ENCODE data around the gene ATP9B. TPM values are rescaled to one million over a fixed set of nuclear protein-coding genes. Genes with fewer than 3 reads are reported as not detected.

The ATP9B gene
- total RNA-seq, 1 donor from 2014 or later: 27.3 TPM

DNA sequence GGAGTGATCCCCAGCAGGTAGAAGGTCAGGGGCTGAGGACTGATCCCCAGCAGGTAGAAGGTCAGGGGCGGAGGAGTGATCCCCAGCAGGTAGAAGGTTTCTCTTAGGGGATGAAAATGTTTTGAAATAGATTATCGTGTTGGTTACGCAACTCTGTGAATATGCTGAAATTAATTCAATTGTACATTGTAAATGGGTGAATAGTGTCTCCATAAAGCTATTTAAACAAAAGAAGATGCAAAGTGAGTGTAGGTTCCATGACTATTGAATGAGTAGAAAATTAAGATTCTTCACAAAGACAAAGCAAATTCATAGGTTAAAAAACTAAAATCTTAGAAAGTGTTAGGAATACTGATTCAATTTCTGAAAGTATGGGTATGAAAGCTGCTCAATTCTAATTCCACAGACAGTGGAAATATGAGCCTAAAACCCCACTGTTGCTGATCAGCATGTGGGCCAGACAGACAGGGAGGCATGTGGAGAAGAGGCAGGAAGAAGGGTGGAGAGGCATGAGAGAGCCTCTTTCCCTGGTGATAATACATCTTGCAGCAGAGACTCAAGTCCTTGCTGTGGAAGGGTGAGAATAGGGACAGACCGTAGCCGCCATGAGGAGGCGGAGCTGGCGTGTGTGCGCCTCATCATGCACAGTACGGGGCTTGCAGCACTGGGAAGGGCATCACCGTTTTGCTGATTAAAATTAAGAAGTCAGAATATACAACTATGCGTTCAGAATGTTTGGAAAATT lies 240.6 kb downstream of the ATP9B start:
- no peak overlapping the region for H3K27ac Mint-ChIP-seq (ENCODE audit: unreplicated experiment)
- no peaks in the 10 kb centered on the region for H3K9me3 Mint-ChIP-seq (ENCODE audit: unreplicated experiment)

GRCh38 chr18:79314838-79315388 lies 245.7 kb downstream of the ATP9B start:
- H3K4me1 Mint-ChIP-seq (ENCODE audit: unreplicated experiment): peaks cover 3% of the 10 kb centered on the region
- H3K27me3 Mint-ChIP-seq (ENCODE audit: unreplicated experiment): no peaks in the 10 kb centered on the region
- peaks cover 4% of the 10 kb centered on the region for H3K9me3 Mint-ChIP-seq (ENCODE audit: unreplicated experiment)
- no peak for DNase-seq (ENCODE audit: extremely low spot score, unreplicated experiment)
- H3K27ac Mint-ChIP-seq (ENCODE audit: unreplicated experiment): no peak overlapping the region
- peaks cover 23% of the 10 kb centered on the region for H3K36me3 Mint-ChIP-seq (ENCODE audit: unreplicated experiment)
- no peak overlapping the region for H3K4me3 Mint-ChIP-seq (ENCODE audit: unreplicated experiment)
- TF ChIP-seq, protein P1, sequence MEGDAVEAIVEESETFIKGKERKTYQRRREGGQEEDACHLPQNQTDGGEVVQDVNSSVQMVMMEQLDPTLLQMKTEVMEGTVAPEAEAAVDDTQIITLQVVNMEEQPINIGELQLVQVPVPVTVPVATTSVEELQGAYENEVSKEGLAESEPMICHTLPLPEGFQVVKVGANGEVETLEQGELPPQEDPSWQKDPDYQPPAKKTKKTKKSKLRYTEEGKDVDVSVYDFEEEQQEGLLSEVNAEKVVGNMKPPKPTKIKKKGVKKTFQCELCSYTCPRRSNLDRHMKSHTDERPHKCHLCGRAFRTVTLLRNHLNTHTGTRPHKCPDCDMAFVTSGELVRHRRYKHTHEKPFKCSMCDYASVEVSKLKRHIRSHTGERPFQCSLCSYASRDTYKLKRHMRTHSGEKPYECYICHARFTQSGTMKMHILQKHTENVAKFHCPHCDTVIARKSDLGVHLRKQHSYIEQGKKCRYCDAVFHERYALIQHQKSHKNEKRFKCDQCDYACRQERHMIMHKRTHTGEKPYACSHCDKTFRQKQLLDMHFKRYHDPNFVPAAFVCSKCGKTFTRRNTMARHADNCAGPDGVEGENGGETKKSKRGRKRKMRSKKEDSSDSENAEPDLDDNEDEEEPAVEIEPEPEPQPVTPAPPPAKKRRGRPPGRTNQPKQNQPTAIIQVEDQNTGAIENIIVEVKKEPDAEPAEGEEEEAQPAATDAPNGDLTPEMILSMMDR (IDR thresholded peaks at IDR 0.05): no peak

More for the DNA sequence above, 240.6 kb downstream of the ATP9B start:
- Mint-ChIP-seq H3K4me3 (ENCODE audit: unreplicated experiment) (no peak overlapping the region), H3K4me1 (ENCODE audit: unreplicated experiment) (peaks cover 7% of the 10 kb centered on the region), H3K36me3 (ENCODE audit: unreplicated experiment) (peaks cover 22% of the 10 kb centered on the region), H3K27me3 (ENCODE audit: unreplicated experiment) (no peaks in the 10 kb centered on the region)
- TF ChIP-seq, protein P1 (IDR thresholded peaks at IDR 0.05): no peak
- no peak for DNase-seq (ENCODE audit: extremely low spot score, unreplicated experiment)

DNA sequence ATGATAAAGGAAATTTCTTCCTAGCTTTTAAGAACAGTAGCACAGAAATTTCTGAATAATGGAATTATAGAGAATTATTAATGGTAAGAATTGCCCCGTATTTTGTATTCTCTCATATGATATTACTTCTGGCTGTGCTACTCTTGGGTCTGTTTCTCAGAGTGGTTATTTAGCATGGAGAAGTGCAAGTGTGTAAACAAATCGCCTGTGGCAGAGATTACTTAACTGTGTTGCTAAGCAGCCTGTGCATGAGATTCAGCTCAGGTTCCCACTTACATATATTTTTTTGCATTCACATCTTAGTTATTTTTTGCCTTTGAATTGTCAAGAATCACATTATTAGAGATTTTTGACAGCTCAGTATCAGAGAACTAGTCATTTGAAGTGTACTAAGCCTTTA lies 246.4 kb downstream of the ATP9B start:
- TF ChIP-seq, protein P1 (IDR thresholded peaks at IDR 0.05): no peak
- H3K36me3 Mint-ChIP-seq (ENCODE audit: unreplicated experiment): peaks cover 23% of the 10 kb centered on the region
- H3K27me3 Mint-ChIP-seq (ENCODE audit: unreplicated experiment): no peaks in the 10 kb centered on the region
- DNase-seq (ENCODE audit: extremely low spot score, unreplicated experiment): no peak
- H3K9me3 Mint-ChIP-seq (ENCODE audit: unreplicated experiment): peaks cover 4% of the 10 kb centered on the region
- no peaks in the 10 kb centered on the region for H3K4me1 Mint-ChIP-seq (ENCODE audit: unreplicated experiment)
- no peak overlapping the region for H3K27ac Mint-ChIP-seq (ENCODE audit: unreplicated experiment)
- H3K4me3 Mint-ChIP-seq (ENCODE audit: unreplicated experiment): no peak overlapping the region

- H3K4me3 Mint-ChIP-seq (ENCODE audit: unreplicated experiment): no peak overlapping the region
- TF ChIP-seq, protein P1 (IDR thresholded peaks at IDR 0.05): no peak
- no peaks in the 10 kb centered on the region for H3K27me3 Mint-ChIP-seq (ENCODE audit: unreplicated experiment)
- peaks cover 4% of the 10 kb centered on the region for H3K9me3 Mint-ChIP-seq (ENCODE audit: unreplicated experiment)
- peaks cover 13% of the 10 kb centered on the region for H3K36me3 Mint-ChIP-seq (ENCODE audit: unreplicated experiment)
- no peak overlapping the region for H3K27ac Mint-ChIP-seq (ENCODE audit: unreplicated experiment)
- DNase-seq (ENCODE audit: extremely low spot score, unreplicated experiment): no peak
- no peaks in the 10 kb centered on the region for H3K4me1 Mint-ChIP-seq (ENCODE audit: unreplicated experiment)
Observed at GRCh38 chr18:79317703-79318102, 248.5 kb downstream of the ATP9B start.

- Mint-ChIP-seq H3K27ac (ENCODE audit: unreplicated experiment) (no peak overlapping the region), H3K9me3 (ENCODE audit: unreplicated experiment) (peaks cover 4% of the 10 kb centered on the region), H3K4me1 (ENCODE audit: unreplicated experiment) (no peaks in the 10 kb centered on the region), H3K4me3 (ENCODE audit: unreplicated experiment) (no peak overlapping the region), H3K36me3 (ENCODE audit: unreplicated experiment) (peaks cover 13% of the 10 kb centered on the region), H3K27me3 (ENCODE audit: unreplicated experiment) (no peaks in the 10 kb centered on the region)
- no peak for DNase-seq (ENCODE audit: extremely low spot score, unreplicated experiment)
- TF ChIP-seq, protein P1 (IDR thresholded peaks at IDR 0.05): no peak
Observed at GRCh38 chr18:79318142-79318673, 249.0 kb downstream of the ATP9B start.
